Kidney (tissue), 14 donors: ENCODE measurements around the gene KIAA0232. TPM values are rescaled to one million over a fixed set of nuclear protein-coding genes. Genes with fewer than 3 reads are reported as not detected.

Experiments used
- DNase-seq, 5 donors: peaks; one replicate each; pipeline ENCODE4 v3.0.0-alpha.2; 2013 to 2020
- FAIRE-seq: peaks from 2 replicates; lab custom pipeline; 2012; peaks lifted over from hg19 to GRCh38; lab: Jason Lieb, UNC
- H3K27ac ChIP-seq, 2 donors: one replicate each; pipeline ENCODE4 v1.7.0; 2013; ENCODE audit warnings: low read depth in 2 of 2, low read length in 2 of 2, inconsistent platforms in 1 of 2
- H3K27me3 ChIP-seq: one replicate; pipeline ENCODE4 v1.7.1; 2013; ENCODE audit warnings: low read length, inconsistent platforms; ENCODE audit not compliant: control insufficient read depth, insufficient read depth
- H3K36me3 ChIP-seq, 3 donors: one replicate each; pipeline versions ENCODE4 v1.7.0 to v1.7.1; 2013; ENCODE audit warnings: low read length in 3 of 3, control low read depth in 1 of 3, inconsistent platforms in 1 of 3; ENCODE audit not compliant: insufficient read depth in 3 of 3, control insufficient read depth in 2 of 3
- H3K4me1 ChIP-seq, 3 donors: one replicate each; pipeline versions ENCODE4 v1.7.0 to v1.7.1; 2013; ENCODE audit warnings: low read length in 3 of 3, inconsistent platforms in 1 of 3, low read depth in 1 of 3; ENCODE audit not compliant: control insufficient read depth in 2 of 3, insufficient read depth in 2 of 3
- H3K4me3 ChIP-seq, 3 donors: one replicate each; pipeline versions ENCODE4 v1.7.0 to v1.8.1; 2013; ENCODE audit warnings: low read length in 3 of 3, control low read depth in 1 of 3, inconsistent platforms in 1 of 3
- H3K9ac ChIP-seq, 3 donors: one replicate each; pipeline versions ENCODE4 v1.7.0 to v1.7.1; 2013; ENCODE audit warnings: low read length in 3 of 3, control low read depth in 1 of 3, inconsistent platforms in 1 of 3
- H3K9me3 ChIP-seq, 3 donors: one replicate each; pipeline versions ENCODE4 v1.7.0 to v1.7.1; 2013; ENCODE audit warnings: low read length in 3 of 3, control low read depth in 1 of 3, inconsistent platforms in 1 of 3; ENCODE audit not compliant: control insufficient read depth in 2 of 3, insufficient read depth in 1 of 3
- CTCF ChIP-seq: IDR thresholded peaks from 3 replicates; pipeline ENCODE4 v1.5.1; 2012; ENCODE audit warnings: mild to moderate bottlenecking, moderate library complexity, borderline replicate concordance; ENCODE audit not compliant: insufficient read depth; ENCODE audit errors: extremely low read depth
- intact Hi-C: fragments of 100-400 bp; cut with DNase I; formaldehyde crosslinking; loops from one replicate; pipeline ENCODE4 v1.11.1; 2022
- polyA plus RNA-seq: library from polyadenylated mRNA; stranded (reverse); fragments of 350-450 nt; fragmentation: Illumina TruSeq; extraction: RNeasy Lipid Tissue Mini Kit (QIAGEN cat#74804); gene quantifications from one replicate; pipeline ENCODE4 v1.2.3, GENCODE V29; 2014; ENCODE audit warnings: low read depth, low replicate concordance; ENCODE audit not compliant: insufficient read depth
- total RNA-seq: library from RNA; stranded (reverse); fragmentation: NEBNext Ultra II Directional; extraction: Animal tissue kit (Norgen Biotek cat#: 25700); gene quantifications from one replicate; pipeline ENCODE4 v1.2.1, GENCODE V29; 2021
- donor health status: control.
- donor health status: control.
- donor health status: control.
- donor health status: control.
- donor health status: control.
- donor health status: DM: yes; HTN: yes; CAD: no.
- donor health status: Normal renal cell carcinoma (clear cell type).

The KIAA0232 gene
- total and polyA plus RNA-seq, 2 donors from 2014 or later, result 14.0 to 39.9 TPM

- DNase-seq (no peak), FAIRE-seq (no peak)
- Histone ChIP-seq H3K4me3 (no peak overlapping the region), H3K9me3 (peaks cover 0 to 11% (median 0%) of the 10 kb centered on the region in 3 donors), H3K27me3 (no peaks in the 10 kb centered on the region), H3K4me1 (no peaks in the 10 kb centered on the region), H3K9ac (no peak overlapping the region), H3K27ac (no peak overlapping the region), H3K36me3 (peaks cover 0 to 17% (median 13%) of the 10 kb centered on the region in 3 donors)
- intact Hi-C loops, result no loop called here
- TF ChIP-seq CTCF, result no peak
Observed at GRCh38 chr4:6825403-6825802, 42.9 kb downstream of the KIAA0232 start.

GRCh38 chr4:6826781-6827508 is 44.4 kb downstream of the KIAA0232 start:
- no peak overlapping the region for H3K9ac ChIP-seq
- H3K27me3 ChIP-seq, result no peaks in the 10 kb centered on the region
- FAIRE-seq (no peak), DNase-seq (no peak)
- no peak for TF ChIP-seq CTCF
- H3K9me3 ChIP-seq, result peaks cover 0 to 3% (median 0%) of the 10 kb centered on the region in 3 donors
- H3K36me3 ChIP-seq, result peaks cover 0 to 23% (median 13%) of the 10 kb centered on the region in 3 donors
- H3K4me3 ChIP-seq, result no peak overlapping the region
- peaks cover 0 to 2% (median 0%) of the 10 kb centered on the region in 3 donors for H3K4me1 ChIP-seq
- intact Hi-C loops, result no loop called here
- H3K27ac ChIP-seq, result no peak overlapping the region

GRCh38 chr4:6829086-6829485 is 46.6 kb downstream of the KIAA0232 start:
- no peaks in the 10 kb centered on the region for H3K9me3 ChIP-seq
- intact Hi-C loops, result no loop called here
- FAIRE-seq, result no peak
- H3K4me3 ChIP-seq, result no peak overlapping the region
- H3K4me1 ChIP-seq, result peaks cover 0 to 2% (median 0%) of the 10 kb centered on the region in 3 donors
- peaks cover 0 to 32% (median 13%) of the 10 kb centered on the region in 3 donors for H3K36me3 ChIP-seq
- no peak for TF ChIP-seq CTCF
- H3K9ac ChIP-seq, result no peak overlapping the region
- no peaks in the 10 kb centered on the region for H3K27me3 ChIP-seq
- DNase-seq, result no peak
- no peak overlapping the region for H3K27ac ChIP-seq
